Psoas muscle (tissue), 8 donors: ENCODE results near the gene KCNH5. TPM values are rescaled to one million over a fixed set of nuclear protein-coding genes. Genes with fewer than 3 reads are reported as not detected.

Experiments
- ATAC-seq, 4 donors: fragments of 200-7000 bp; cut with Tn5 transposase; one replicate each; pipeline ENCODE4 v1.9.1; 2020; ENCODE audit warnings: moderate library complexity in 3 of 4, mild to moderate bottlenecking in 2 of 4
- DNase-seq, 2 donors: peaks; one replicate each; pipeline ENCODE4 v3.0.0-alpha.2; 2020
- H3K27ac ChIP-seq: fragments of 200-600 bp; one replicate; pipeline ENCODE4 v1.8.0; 2022
- H3K27me3 ChIP-seq, 3 donors: fragments of 200-600 bp in 1 of 3; one replicate each; pipeline versions ENCODE4 v1.6.1 to v1.8.0; 2013 to 2022; ENCODE audit warnings: low read length in 2 of 3, mild to moderate bottlenecking in 2 of 3, moderate library complexity in 1 of 3; ENCODE audit not compliant: insufficient read depth in 3 of 3
- H3K36me3 ChIP-seq, 2 donors: fragments of 200-600 bp in 1 of 2; one replicate each; pipeline versions ENCODE4 v1.6.1 to v1.8.0; 2013 to 2022; ENCODE audit warnings: low read depth in 1 of 2, mild to moderate bottlenecking in 1 of 2, moderate library complexity in 1 of 2; ENCODE audit not compliant: insufficient read depth in 1 of 2
- H3K4me1 ChIP-seq: fragments of 200-600 bp; one replicate; pipeline ENCODE4 v1.8.0; 2022
- H3K4me3 ChIP-seq: fragments of 200-600 bp; one replicate; pipeline ENCODE4 v1.8.0; 2022; ENCODE audit warnings: mild to moderate bottlenecking
- H3K9me3 ChIP-seq: fragments of 200-600 bp; one replicate; pipeline ENCODE4 v1.8.0; 2022
- WGBS, 3 donors: extraction: QIAGEN DNeasy Blood & Tissue Kit; methylation state at CpG; one replicate each; pipeline versions ENCODE4 v1.1.6 to v1.1.7; 2013; 5-methylcytosine and 5-hydroxymethylcytosine counted together
- intact Hi-C, 2 donors: fragments of 100-400 bp; cut with DNase I; formaldehyde crosslinking; loops; one replicate each; pipeline versions ENCODE4 v1.11.0 to v1.14.2; 2022
- polyA plus RNA-seq, 3 donors: library from polyadenylated mRNA; stranded (reverse); fragments of 200-250 nt; gene quantifications; one replicate each; pipeline ENCODE4 v1.2.3, GENCODE V29; 2013
- total RNA-seq, 4 donors: library from RNA; stranded (reverse); fragmentation: NEBNext Ultra II Directional in 2 of 4; extraction: Animal tissue kit (Norgen Biotek cat#: 25700) in 2 of 4; gene quantifications; one replicate each; pipeline versions ENCODE4 v1.2.1 to v1.2.4, GENCODE V29; 2021 to 2023
- TF ChIP-seq, protein P1 (sequence below): fragments of 200-600 bp; IDR thresholded peaks from one replicate; pipeline ENCODE4 v1.8.0; 2022; ENCODE audit warnings: antibody characterized with exemption
- donor health status: healthy with polysubstance abuse.
- donor health status: DM: no; HTN: no; CAD: no; lungs with moderate emphysema.
- donor health status: Bipolar disorder and iron deficiency.
- donor health status: healthy.
- donor health status: DM: yes; HTN: yes; CAD: no.
- donor health status: DM: no; HTN: no; CAD: no.
- donor health status: DM: no; HTN: no; CAD: no.
- donor health status: DM: yes; HTN: yes; CAD: no.

KCNH5 gene
- total and polyA plus RNA-seq, 7 donors = under 0.01 TPM; not detected in 6

DNA sequence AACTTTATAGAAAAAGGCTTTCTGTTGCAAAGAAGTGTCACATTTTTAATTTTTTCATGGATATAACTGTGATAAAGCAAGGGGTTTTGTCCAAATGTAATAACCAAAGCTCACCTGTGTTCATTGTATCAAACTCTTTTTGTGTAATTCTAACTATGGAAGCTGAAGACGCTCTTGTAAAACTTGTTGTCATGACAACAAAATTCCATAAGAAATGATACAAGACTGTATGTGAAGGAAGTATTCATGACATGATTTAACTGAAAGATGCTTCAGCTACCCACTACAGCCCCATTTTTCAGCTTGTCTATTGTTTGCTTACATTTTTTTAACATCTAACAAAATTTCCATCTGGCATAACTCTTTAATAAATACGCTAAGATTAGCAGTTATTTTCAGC lies 360.9 kb downstream of the KCNH5 start:
- Histone ChIP-seq H3K27ac (no peak overlapping the region), H3K4me3 (no peak overlapping the region), H3K27me3 (no peaks in the 10 kb centered on the region), H3K4me1 (no peaks in the 10 kb centered on the region), H3K36me3 (no peaks in the 10 kb centered on the region), H3K9me3 (no peaks in the 10 kb centered on the region)
- no peak for DNase-seq
- ATAC-seq = no peak
- WGBS, 3 donors = 64 to 81% (median 77%) methylated on average over 2 of the region's 2 CpGs
- intact Hi-C loops = no loop called here
- TF ChIP-seq, protein P1, sequence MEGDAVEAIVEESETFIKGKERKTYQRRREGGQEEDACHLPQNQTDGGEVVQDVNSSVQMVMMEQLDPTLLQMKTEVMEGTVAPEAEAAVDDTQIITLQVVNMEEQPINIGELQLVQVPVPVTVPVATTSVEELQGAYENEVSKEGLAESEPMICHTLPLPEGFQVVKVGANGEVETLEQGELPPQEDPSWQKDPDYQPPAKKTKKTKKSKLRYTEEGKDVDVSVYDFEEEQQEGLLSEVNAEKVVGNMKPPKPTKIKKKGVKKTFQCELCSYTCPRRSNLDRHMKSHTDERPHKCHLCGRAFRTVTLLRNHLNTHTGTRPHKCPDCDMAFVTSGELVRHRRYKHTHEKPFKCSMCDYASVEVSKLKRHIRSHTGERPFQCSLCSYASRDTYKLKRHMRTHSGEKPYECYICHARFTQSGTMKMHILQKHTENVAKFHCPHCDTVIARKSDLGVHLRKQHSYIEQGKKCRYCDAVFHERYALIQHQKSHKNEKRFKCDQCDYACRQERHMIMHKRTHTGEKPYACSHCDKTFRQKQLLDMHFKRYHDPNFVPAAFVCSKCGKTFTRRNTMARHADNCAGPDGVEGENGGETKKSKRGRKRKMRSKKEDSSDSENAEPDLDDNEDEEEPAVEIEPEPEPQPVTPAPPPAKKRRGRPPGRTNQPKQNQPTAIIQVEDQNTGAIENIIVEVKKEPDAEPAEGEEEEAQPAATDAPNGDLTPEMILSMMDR = no peak

DNA sequence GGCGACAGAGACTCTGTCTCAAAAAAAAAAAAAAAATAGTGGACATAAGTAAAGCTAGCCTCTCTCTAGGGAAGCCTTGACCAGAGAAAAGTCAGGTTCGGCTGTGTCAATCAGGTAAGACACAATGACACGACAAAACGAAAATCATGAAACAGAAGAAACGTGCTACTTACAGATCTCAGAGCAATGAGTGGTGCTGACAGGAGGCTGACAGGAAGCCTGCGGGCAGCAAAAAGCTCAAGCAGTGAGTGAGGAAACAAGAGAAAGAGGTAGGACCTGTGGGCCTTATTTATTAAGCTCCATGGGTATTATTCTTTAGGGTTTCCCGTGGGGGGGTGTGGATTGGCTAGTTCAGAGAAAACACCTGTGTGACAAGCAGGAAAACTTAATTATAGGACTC lies 363.1 kb downstream of the KCNH5 start:
- TF ChIP-seq, protein P1 = no peak
- Histone ChIP-seq H3K27me3 (no peaks in the 10 kb centered on the region), H3K36me3 (no peaks in the 10 kb centered on the region), H3K4me1 (no peaks in the 10 kb centered on the region), H3K9me3 (no peaks in the 10 kb centered on the region), H3K27ac (no peak overlapping the region), H3K4me3 (no peak overlapping the region)
- DNase-seq (no peak), ATAC-seq (no peak)
- intact Hi-C loops = no loop called here
- 67 to 71% (median 71%) methylated on average over 7 of the region's 7 CpGs for WGBS, 3 donors

DNA sequence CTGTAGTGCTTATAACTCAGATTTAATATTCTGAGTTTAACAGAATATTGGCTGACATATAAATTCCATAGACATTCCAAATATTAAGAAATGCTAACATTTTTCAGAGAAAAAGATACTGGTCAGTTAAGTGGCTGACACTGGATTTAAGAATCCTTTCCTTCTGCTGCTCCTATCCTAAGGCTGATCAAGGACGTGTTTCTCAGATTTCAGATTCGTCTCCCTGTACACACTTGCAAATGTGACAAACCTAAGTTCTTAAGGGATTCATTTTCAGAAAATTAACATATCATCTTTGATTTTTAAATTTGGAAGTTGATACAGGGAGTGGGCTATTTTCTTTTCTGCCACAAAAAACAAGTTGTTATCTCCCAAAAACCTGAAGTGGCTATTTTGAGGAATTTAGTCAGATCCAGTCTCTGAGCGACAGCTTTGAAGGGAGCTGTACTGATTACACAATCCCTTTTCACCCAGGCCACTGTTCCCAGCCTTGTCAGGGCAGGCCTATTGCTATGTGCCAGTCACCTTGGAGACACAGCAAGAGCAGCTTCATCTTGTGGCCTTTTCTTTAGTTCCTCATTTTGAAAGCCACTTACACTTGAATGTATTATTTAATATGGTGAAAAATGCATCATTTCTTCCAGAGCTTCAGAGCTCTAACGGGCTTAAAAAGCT lies 370.6 kb downstream of the KCNH5 start:
- H3K36me3 ChIP-seq = no peaks in the 10 kb centered on the region
- DNase-seq (no peak), ATAC-seq (peak in 3 of 4 donors; percentile 70 to 91 (median 85))
- WGBS, 3 donors = 43 to 64% (median 59%) methylated on average over 4 of the region's 4 CpGs
- H3K27ac ChIP-seq = no peak overlapping the region
- no peaks in the 10 kb centered on the region for H3K27me3 ChIP-seq
- H3K4me3 ChIP-seq = no peak overlapping the region
- intact Hi-C loops = no loop called here
- no peaks in the 10 kb centered on the region for H3K4me1 ChIP-seq
- TF ChIP-seq, protein P1 = no peak
- no peaks in the 10 kb centered on the region for H3K9me3 ChIP-seq

DNA sequence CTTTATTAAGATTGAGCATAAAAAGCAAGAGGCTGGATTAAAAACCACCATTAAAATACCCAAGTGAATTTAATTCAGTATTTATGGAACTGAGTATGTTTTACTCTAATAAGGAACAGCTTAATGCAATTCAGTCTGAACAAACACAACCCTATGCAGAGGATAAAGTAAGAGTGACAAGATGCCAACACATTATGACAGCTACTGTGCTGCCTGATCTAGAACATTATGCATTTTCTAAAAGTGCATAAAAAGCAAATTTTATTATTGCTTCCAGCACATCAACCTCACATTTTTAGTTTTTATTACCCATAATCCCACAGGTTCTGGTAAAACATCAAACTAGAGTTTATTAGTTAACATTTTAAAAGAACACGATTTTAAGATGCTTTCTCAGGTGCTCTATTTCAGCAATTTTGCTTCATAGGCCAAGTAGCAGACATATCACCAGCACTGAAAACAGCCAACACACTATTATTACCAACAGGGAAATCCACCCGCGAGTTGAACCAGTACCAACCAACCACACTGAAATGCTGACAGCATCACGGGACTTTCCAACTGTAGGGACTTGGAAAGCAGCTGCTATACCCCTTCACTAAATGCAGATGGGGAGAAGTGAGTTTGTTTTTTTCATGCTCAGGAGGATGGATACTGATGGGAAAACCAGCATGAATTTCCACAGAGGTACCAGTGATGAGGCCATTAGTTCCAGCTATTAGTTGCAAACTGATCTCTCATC lies 372.1 kb downstream of the KCNH5 start:
- WGBS, 3 donors = 46 to 66% (median 51%) methylated on average over 4 of the region's 4 CpGs
- no peak for DNase-seq
- Histone ChIP-seq H3K36me3 (no peaks in the 10 kb centered on the region), H3K4me1 (no peaks in the 10 kb centered on the region), H3K27ac (no peak overlapping the region), H3K27me3 (no peaks in the 10 kb centered on the region), H3K4me3 (no peak overlapping the region), H3K9me3 (no peaks in the 10 kb centered on the region)
- intact Hi-C loops = no loop called here
- TF ChIP-seq, protein P1 = no peak
- ATAC-seq = peak in 1 of 4 donors; percentile 33
